GM18520 (cell line): ENCODE measurements around the gene ZNF608.

Experiments used
- ATAC-seq: cut with Tn5 transposase; IDR thresholded peaks from one replicate; pipeline ENCODE4 v1.9.1; 2021; ENCODE audit not compliant: unreplicated experiment

ZNF608 gene

GRCh38 chr5:124745928-124746915 is at the start of gene ZNF608:
TSS of gene ZNF608 (minus strand) at chr5:124746639. CDS start at chr5:124744989, 1,650 bp downstream.
- ATAC-seq, result no peak

GRCh38 chr5:124795829-124796228 is 49.4 kb upstream of the ZNF608 start:
- ATAC-seq, result no peak

- ATAC-seq, result no peak
Measured at GRCh38 chr5:124790895-124791732, 44.7 kb upstream of the ZNF608 start.

- no peak for ATAC-seq
Measured at GRCh38 chr5:124790301-124790894, 44.0 kb upstream of the ZNF608 start.

GRCh38 chr5:124789104-124789605 is 42.7 kb upstream of the ZNF608 start:
- no peak for ATAC-seq

GRCh38 chr5:124783794-124784193 is 37.4 kb upstream of the ZNF608 start:
- no peak for ATAC-seq

- ATAC-seq, result no peak
Measured at GRCh38 chr5:124783285-124783684, 36.8 kb upstream of the ZNF608 start.

- no peak for ATAC-seq
Measured at GRCh38 chr5:124782262-124782661, 35.8 kb upstream of the ZNF608 start.

GRCh38 chr5:124780011-124780410 is 33.6 kb upstream of the ZNF608 start:
- ATAC-seq, result no peak

GRCh38 chr5:124773315-124774311 is 27.2 kb upstream of the ZNF608 start:
- ATAC-seq, result no peak

- ATAC-seq, result no peak
Measured at GRCh38 chr5:124772457-124773200, 26.2 kb upstream of the ZNF608 start.

- no peak for ATAC-seq
Measured at GRCh38 chr5:124771761-124772160, 25.3 kb upstream of the ZNF608 start.

GRCh38 chr5:124764992-124765611 is 18.7 kb upstream of the ZNF608 start:
- ATAC-seq, result no peak

GRCh38 chr5:124764585-124764984 is 18.1 kb upstream of the ZNF608 start:
- ATAC-seq, result no peak

- ATAC-seq, result no peak
Measured at GRCh38 chr5:124761010-124761409, 14.6 kb upstream of the ZNF608 start.

- no peak for ATAC-seq
Measured at GRCh38 chr5:124760608-124761007, 14.2 kb upstream of the ZNF608 start.

- no peak for ATAC-seq
Measured at GRCh38 chr5:124755565-124755964, 9.1 kb upstream of the ZNF608 start.

GRCh38 chr5:124755041-124755440 is 8.6 kb upstream of the ZNF608 start:
- no peak for ATAC-seq
